ENCODE data around the gene ZMIZ1.

The ZMIZ1 gene

GRCh38 chr10:79049931-79050895, 18.6 kb upstream of the ZMIZ1 start:
- no peak for TF ChIP-seq JUND (IDR thresholded peaks at IDR 0.05; ENCODE audit: low read depth)

GRCh38 chr10:79050896-79051555, 17.7 kb upstream of the ZMIZ1 start:
- TF ChIP-seq JUND (IDR thresholded peaks at IDR 0.05; ENCODE audit: low read depth), result no peak
- DNase-seq (ENCODE audit: low read depth in 1 of 2, low spot score in 1 of 2), result no peak
- in situ Hi-C loops (cut with HindIII; ENCODE audit: low pct_unique_long_range_greater_than_20kb, low sequenced_read_pairs), result no loop called here

More at GRCh38 chr10:79049931-79050895, 18.6 kb upstream of the ZMIZ1 start:
- in situ Hi-C loops (cut with HindIII; ENCODE audit: low pct_unique_long_range_greater_than_20kb, low sequenced_read_pairs), result no loop called here
- no peak for DNase-seq (ENCODE audit: low read depth in 1 of 2, low spot score in 1 of 2)

- in situ Hi-C loops (cut with HindIII; ENCODE audit: low pct_unique_long_range_greater_than_20kb, low sequenced_read_pairs), result no loop called here
These were observed 17.0 kb upstream of the ZMIZ1 start for GRCh38 chr10:79051766-79052165.

GRCh38 chr10:79052291-79053080, 16.3 kb upstream of the ZMIZ1 start:
- in situ Hi-C loops (cut with HindIII; ENCODE audit: low pct_unique_long_range_greater_than_20kb, low sequenced_read_pairs), result no loop called here
- TF ChIP-seq JUND (IDR thresholded peaks at IDR 0.05; ENCODE audit: low read depth), result no peak
- DNase-seq (ENCODE audit: low read depth in 1 of 2, low spot score in 1 of 2), result peak; percentile 77 to 80

More at GRCh38 chr10:79051766-79052165, 17.0 kb upstream of the ZMIZ1 start:
- no peak for DNase-seq (ENCODE audit: low read depth in 1 of 2, low spot score in 1 of 2)
- no peak for TF ChIP-seq JUND (IDR thresholded peaks at IDR 0.05; ENCODE audit: low read depth)

- no peak for TF ChIP-seq JUND (IDR thresholded peaks at IDR 0.05; ENCODE audit: low read depth)
- in situ Hi-C loops (cut with HindIII; ENCODE audit: low pct_unique_long_range_greater_than_20kb, low sequenced_read_pairs), result no loop called here
- DNase-seq (ENCODE audit: low read depth in 1 of 2, low spot score in 1 of 2), result no peak
These were observed 15.7 kb upstream of the ZMIZ1 start for GRCh38 chr10:79053081-79053434.

GRCh38 chr10:79053481-79054202, 15.1 kb upstream of the ZMIZ1 start:
- in situ Hi-C loops (cut with HindIII; ENCODE audit: low pct_unique_long_range_greater_than_20kb, low sequenced_read_pairs), result no loop called here
- no peak for TF ChIP-seq JUND (IDR thresholded peaks at IDR 0.05; ENCODE audit: low read depth)
- no peak for DNase-seq (ENCODE audit: low read depth in 1 of 2, low spot score in 1 of 2)

GRCh38 chr10:79054203-79055099, 14.3 kb upstream of the ZMIZ1 start:
- in situ Hi-C loops (cut with HindIII; ENCODE audit: low pct_unique_long_range_greater_than_20kb, low sequenced_read_pairs), result no loop called here
- no peak for TF ChIP-seq JUND (IDR thresholded peaks at IDR 0.05; ENCODE audit: low read depth)
- peak; percentile 48 to 77 for DNase-seq (ENCODE audit: low read depth in 1 of 2, low spot score in 1 of 2)

GRCh38 chr10:79055100-79055782, 13.5 kb upstream of the ZMIZ1 start:
- in situ Hi-C loops (cut with HindIII; ENCODE audit: low pct_unique_long_range_greater_than_20kb, low sequenced_read_pairs), result no loop called here
- no peak for DNase-seq (ENCODE audit: low read depth in 1 of 2, low spot score in 1 of 2)
- TF ChIP-seq JUND (IDR thresholded peaks at IDR 0.05; ENCODE audit: low read depth), result no peak

GRCh38 chr10:79055892-79056291, 12.9 kb upstream of the ZMIZ1 start:
- DNase-seq (ENCODE audit: low read depth in 1 of 2, low spot score in 1 of 2), result no peak
- no peak for TF ChIP-seq JUND (IDR thresholded peaks at IDR 0.05; ENCODE audit: low read depth)

GRCh38 chr10:79056361-79056735, 12.4 kb upstream of the ZMIZ1 start:
- in situ Hi-C loops (cut with HindIII; ENCODE audit: low pct_unique_long_range_greater_than_20kb, low sequenced_read_pairs), result no loop called here

More at GRCh38 chr10:79055892-79056291, 12.9 kb upstream of the ZMIZ1 start:
- in situ Hi-C loops (cut with HindIII; ENCODE audit: low pct_unique_long_range_greater_than_20kb, low sequenced_read_pairs), result no loop called here

More at GRCh38 chr10:79056361-79056735, 12.4 kb upstream of the ZMIZ1 start:
- no peak for DNase-seq (ENCODE audit: low read depth in 1 of 2, low spot score in 1 of 2)
- TF ChIP-seq JUND (IDR thresholded peaks at IDR 0.05; ENCODE audit: low read depth), result no peak
